Uterine smooth muscle cell (primary cell): ENCODE data around the gene HCK. TPM values are rescaled to one million over a fixed set of nuclear protein-coding genes. Genes with fewer than 3 reads are reported as not detected.

Experiments used
- total RNA-seq: library from RNA; depleted of rRNA; stranded (reverse); fragments of >200 nt; gene quantifications from 2 replicates; pipeline ENCODE4 v1.2.3, GENCODE V29; 2014

HCK gene
- total RNA-seq = not detected in 2 replicates

DNA sequence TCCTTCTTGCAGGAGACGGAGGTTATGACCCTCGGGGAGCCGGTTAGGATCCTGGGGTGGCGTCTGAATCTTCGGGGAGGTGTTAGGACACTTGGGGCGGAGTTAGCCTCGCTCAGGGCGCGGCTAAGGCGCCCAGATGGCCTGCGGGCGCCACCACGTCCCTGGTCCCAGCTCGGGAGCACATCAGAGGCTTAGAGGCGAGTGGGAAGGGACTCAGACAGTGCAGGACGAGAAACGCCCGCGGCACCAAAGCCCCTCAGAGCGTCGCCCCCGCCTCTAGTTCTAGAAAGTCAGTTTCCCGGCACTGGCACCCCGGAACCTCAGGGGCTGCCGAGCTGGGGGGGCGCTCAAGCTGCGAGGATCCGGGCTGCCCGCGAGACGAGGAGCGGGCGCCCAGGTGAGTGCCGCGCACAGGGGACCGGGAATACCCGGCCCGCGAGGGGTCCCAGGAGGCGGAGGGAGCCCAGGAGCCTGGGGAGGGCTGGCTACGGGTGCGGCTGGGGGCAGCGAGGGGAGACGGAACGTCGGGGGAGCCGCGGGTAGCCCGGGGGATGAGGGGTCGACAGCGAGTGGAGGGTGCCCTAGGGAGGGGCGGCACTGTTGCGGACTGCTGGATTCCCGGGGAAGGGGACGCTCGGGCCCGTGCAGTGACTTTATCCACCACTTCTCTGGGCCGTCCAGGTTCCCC, at the start of gene HCK:
HCK (plus strand) TSS at position 153 of the 688 bp plus-strand sequence.

GRCh38 chr20:32010101-32010500, 41.9 kb upstream of the HCK start, which contains the start of gene CCM2L:
TSS of gene CCM2L (plus strand) at chr20:32010438. CDS start at chr20:32010455, 17 bp downstream.

DNA sequence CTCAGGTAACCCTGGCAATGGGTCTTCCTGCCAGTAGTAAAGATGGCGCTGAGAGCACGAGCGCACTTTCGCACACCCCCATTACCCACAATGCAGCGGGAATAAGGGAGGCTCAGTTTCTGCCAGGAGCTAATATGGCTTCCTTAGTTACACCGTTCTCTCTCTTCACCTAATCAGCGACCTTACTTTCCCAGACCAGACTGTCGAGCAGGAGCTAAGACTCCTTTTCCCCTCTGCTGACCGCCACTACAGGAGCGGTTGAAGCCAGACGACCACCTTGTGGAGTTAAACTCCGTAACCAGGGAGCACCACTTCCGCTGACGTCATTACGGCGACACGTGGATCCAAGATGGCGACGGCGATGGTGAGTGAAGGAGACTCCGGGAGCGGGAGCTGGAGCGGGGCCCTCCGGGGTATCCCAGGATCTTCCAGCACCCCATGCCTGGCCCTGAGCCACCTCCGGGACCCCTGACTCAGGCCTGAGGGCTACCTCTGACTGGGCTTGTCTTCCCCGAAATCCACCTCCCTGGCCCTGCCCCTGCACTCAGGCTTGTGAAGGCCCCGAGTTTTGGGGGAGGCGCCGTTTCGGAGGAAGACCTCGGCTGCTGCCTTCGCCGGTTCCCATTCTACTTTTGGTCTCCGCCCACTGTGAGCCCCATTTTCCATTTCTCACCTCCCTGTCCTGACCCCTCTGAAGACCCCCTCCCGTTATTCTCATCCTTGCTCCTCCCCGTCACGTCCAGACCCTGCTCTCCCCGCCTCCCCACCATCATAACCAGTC, 57.5 kb downstream of the HCK start, which contains the start of gene TM9SF4:
TM9SF4 (plus strand) TSS at position 323 of the 781 bp plus-strand sequence; CDS start at position 350, 27 bp downstream.

Other genes with a start within 250 kb of the HCK start
- 0.12 and 0.44 TPM in 2 replicates for gene MYLK2, start 232.9 kb upstream of the HCK start, total RNA-seq
- gene FOXS1, start 206.6 kb upstream of the HCK start, total RNA-seq = 0.12 TPM in 1 of 2 replicates, not detected in the other
- gene DUSP15, start 181.7 kb upstream of the HCK start, total RNA-seq = not detected in 2 replicates
- under 0.01 TPM in 1 of 2 replicates, not detected in the other for gene TTLL9, start 181.6 kb upstream of the HCK start, total RNA-seq
- gene PDRG1, start 100.2 kb upstream of the HCK start, total RNA-seq = 4.7 and 4.9 TPM in 2 replicates
- gene XKR7, start 84.1 kb upstream of the HCK start, total RNA-seq = under 0.01 TPM in 1 of 2 replicates, not detected in the other
- under 0.01 TPM in 1 of 2 replicates, not detected in the other for gene CCM2L, start 41.8 kb upstream of the HCK start, total RNA-seq
- 25.5 and 35.4 TPM in 2 replicates for gene TM9SF4, start 57.5 kb downstream of the HCK start, total RNA-seq
- 2.2 and 2.9 TPM in 2 replicates for gene PLAGL2, start 155.5 kb downstream of the HCK start, total RNA-seq
- gene POFUT1, start 155.6 kb downstream of the HCK start, total RNA-seq = 45.1 and 45.5 TPM in 2 replicates
- gene KIF3B, start 225.4 kb downstream of the HCK start, total RNA-seq = 30.3 and 30.7 TPM in 2 replicates